Measurements from ENCODE around the gene RAB40C. TPM values are rescaled to one million over a fixed set of nuclear protein-coding genes. Genes with fewer than 3 reads are reported as not detected.

RAB40C gene
- total RNA-seq, 4 donors from 2014 or later = 103 to 161 (median 122) TPM

GRCh38 chr16:609316-609715, 19.4 kb downstream of the RAB40C start:
- no peak for DNase-seq (ENCODE audit: low spot score in 2 of 2)
- intact Hi-C loops (cut with DNase I; ENCODE audit: low total_unique reads) = no loop called here
- WGBS, 2 donors = 90 to 91% methylated on average over 13 of the region's 13 CpGs
- TF ChIP-seq CTCF (IDR thresholded peaks at IDR 0.05) (no peak), POLR2A (IDR thresholded peaks at IDR 0.05) (no peak)
- H3K4me3 ChIP-seq (ENCODE audit: low read depth, poor library complexity, severe bottlenecking) = no peak overlapping the region

GRCh38 chr16:609984-610383, 20.1 kb downstream of the RAB40C start:
- intact Hi-C loops (cut with DNase I; ENCODE audit: low total_unique reads) = no loop called here
- TF ChIP-seq POLR2A (IDR thresholded peaks at IDR 0.05) (no peak), CTCF (IDR thresholded peaks at IDR 0.05) (no peak)
- 91% methylated on average over 8 to 14 of the region's 14 CpGs for whole genome bisulfite sequencing, 2 donors
- H3K4me3 ChIP-seq (ENCODE audit: low read depth, poor library complexity, severe bottlenecking) = no peak overlapping the region
- DNase-seq (ENCODE audit: low spot score in 2 of 2) = no peak

GRCh38 chr16:610513-611381, 20.9 kb downstream of the RAB40C start:
- no peak overlapping the region for H3K4me3 ChIP-seq (ENCODE audit: low read depth, poor library complexity, severe bottlenecking)
- intact Hi-C loops (cut with DNase I; ENCODE audit: low total_unique reads) = no loop called here
- no peak for DNase-seq (ENCODE audit: low spot score in 2 of 2)
- WGBS, 2 donors = 54 to 56% methylated on average over 22 of the region's 28 CpGs
- TF ChIP-seq POLR2A (IDR thresholded peaks at IDR 0.05) (no peak), CTCF (IDR thresholded peaks at IDR 0.05) (no peak)

- intact Hi-C loops (cut with DNase I; ENCODE audit: low total_unique reads) = no loop called here
- no peak for TF ChIP-seq CTCF (IDR thresholded peaks at IDR 0.05)
- no peak for TF ChIP-seq POLR2A (IDR thresholded peaks at IDR 0.05)
- 92 to 94% methylated on average over 13 of the region's 13 CpGs for WGBS, 2 donors
- DNase-seq (ENCODE audit: low spot score in 2 of 2) = no peak
- H3K4me3 ChIP-seq (ENCODE audit: low read depth, poor library complexity, severe bottlenecking) = no peak overlapping the region
Observed at GRCh38 chr16:615122-615521, 25.3 kb downstream of the RAB40C start.

- no peak for DNase-seq (ENCODE audit: low spot score in 2 of 2)
- H3K4me3 ChIP-seq (ENCODE audit: low read depth, poor library complexity, severe bottlenecking) = no peak overlapping the region
- WGBS, 2 donors = 91 to 94% methylated on average over 24 to 38 of the region's 39 CpGs
- intact Hi-C loops (cut with DNase I; ENCODE audit: low total_unique reads) = no loop called here
- no peak for TF ChIP-seq CTCF (IDR thresholded peaks at IDR 0.05)
- TF ChIP-seq POLR2A (IDR thresholded peaks at IDR 0.05) = no peak
Observed at GRCh38 chr16:616733-617586, 27.1 kb downstream of the RAB40C start.

Data from lower leg skin (tissue), 4 donors.